H1 (cell line): ENCODE results near the gene CHST8. TPM values are rescaled to one million over a fixed set of nuclear protein-coding genes. Genes with fewer than 3 reads are reported as not detected.

Source experiments
- BCL11A ChIP-seq, 2 experiments: IDR thresholded peaks; one replicate each; pipeline ENCODE4 v1.6.1; 2011; ENCODE audit warnings: low read depth in 2 of 2, low read length in 2 of 2, mild to moderate bottlenecking in 2 of 2
- CREB1 ChIP-seq: IDR thresholded peaks from 2 replicates; pipeline ENCODE4 v1.6.1; 2012; ENCODE audit warnings: inconsistent platforms
- EGR1 ChIP-seq: IDR thresholded peaks from 2 replicates; pipeline ENCODE4 v1.6.1; 2011; ENCODE audit warnings: low read depth, low read length, borderline replicate concordance
- JUN ChIP-seq: IDR thresholded peaks from 2 replicates; pipeline ENCODE4 v1.6.1; 2011; ENCODE audit warnings: low read depth, mild to moderate bottlenecking, improper control_type of control experiment, low read length
- KDM1A ChIP-seq: fragments of 200-600, 300-600 bp; sonication (generic); IDR thresholded peaks from 2 replicates; pipeline ENCODE4 v1.7.1; 2016; ENCODE audit warnings: mild to moderate bottlenecking, low read length, borderline replicate concordance
- NANOG ChIP-seq: IDR thresholded peaks from 2 replicates; pipeline ENCODE4 v1.6.1; 2011; ENCODE audit warnings: low read length, low read depth, mild to moderate bottlenecking, inconsistent platforms; ENCODE audit not compliant: insufficient read depth, poor library complexity, severe bottlenecking
- RFX5 ChIP-seq: IDR thresholded peaks from 2 replicates; pipeline ENCODE4 v1.6.1; 2011; ENCODE audit warnings: low read depth, low read length, improper control_type of control experiment, borderline replicate concordance
- TCF12 ChIP-seq: IDR thresholded peaks from 2 replicates; pipeline ENCODE4 v1.6.1; 2011; ENCODE audit warnings: low read depth, mild to moderate bottlenecking, low read length
- polyA plus RNA-seq, 7 experiments: library from polyadenylated mRNA; depleted of rRNA in 3 of 7; stranded (reverse) in 5 of 7; unstranded in 2 of 7; fragments of >200 nt in 5 of 7; fragments of 200-250 nt in 2 of 7; gene quantifications; 1 replicate in 5 of 7; 2 replicates in 1 of 7; 4 replicates in 1 of 7; pipeline versions ENCODE4 v1.2.1 to v1.2.3, GENCODE V29; 2011 to 2013; ENCODE audit warnings: missing spikeins in 2 of 7, mixed read lengths in 2 of 7
- total RNA-seq: library from RNA; stranded (reverse); fragmentation: NEBNext Ultra II Directional; extraction: Animal tissue kit (Norgen Biotek cat#: 25700); gene quantifications from 2 replicates; pipeline ENCODE4 v1.2.1, GENCODE V29; 2021

The CHST8 gene
- total and polyA plus RNA-seq, 2 of the 8 experiments (the other 6 are each of a cell fraction or from before 2014, with no cell fraction given), result 10.8 to 28.2 TPM

DNA sequence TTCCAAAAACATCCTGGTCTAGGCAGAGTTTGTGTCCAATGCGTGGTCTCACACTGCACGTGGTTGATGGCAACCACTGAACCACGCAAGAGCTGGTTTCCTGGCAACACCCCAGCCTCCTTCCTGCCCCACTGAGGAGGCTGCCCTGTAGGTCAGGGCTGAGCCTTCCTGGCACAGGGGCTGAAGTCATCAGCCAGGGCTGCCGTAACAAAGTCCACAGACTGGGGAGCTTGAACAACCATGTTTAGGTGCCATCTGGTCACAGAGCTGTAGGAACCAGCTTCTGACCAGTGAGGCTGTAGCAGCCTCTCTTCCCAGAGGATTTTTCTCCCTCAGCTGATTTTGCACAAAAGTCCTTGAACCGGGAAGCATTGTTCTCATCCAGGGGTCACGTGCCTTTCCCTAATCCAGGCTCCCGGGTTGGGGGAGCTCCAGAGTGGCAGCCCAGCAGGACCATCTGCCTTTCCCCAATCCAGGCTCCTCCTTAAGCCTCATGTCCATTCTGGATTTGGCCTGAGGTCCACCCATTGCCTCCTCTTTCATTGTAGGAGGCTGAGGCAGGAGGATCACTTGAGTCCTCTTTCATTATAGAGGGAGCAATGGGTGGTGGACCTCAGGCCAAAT lies 53.9 kb downstream of the CHST8 start (continued):
- TF ChIP-seq JUN (no peak), TCF12 (no peak), RFX5 (no peak), NANOG (no peak), KDM1A (no peak), CREB1 (no peak), BCL11A (IDR thresholded peaks at IDR 0.05; ENCODE audit: low read depth in 2 of 2, low read length in 2 of 2) (no peak), EGR1 (no peak)
